HG02759 (cell line): ENCODE measurements around the gene SSTR5.

Experiments used
- ATAC-seq: cut with Tn5 transposase; IDR thresholded peaks from one replicate; pipeline ENCODE4 v1.9.1; 2021; ENCODE audit warnings: mild to moderate bottlenecking, moderate library complexity; ENCODE audit not compliant: unreplicated experiment

SSTR5 gene

GRCh38 chr16:1101133-1101532 lies 28.6 kb downstream of the SSTR5 start:
- ATAC-seq: no peak

DNA sequence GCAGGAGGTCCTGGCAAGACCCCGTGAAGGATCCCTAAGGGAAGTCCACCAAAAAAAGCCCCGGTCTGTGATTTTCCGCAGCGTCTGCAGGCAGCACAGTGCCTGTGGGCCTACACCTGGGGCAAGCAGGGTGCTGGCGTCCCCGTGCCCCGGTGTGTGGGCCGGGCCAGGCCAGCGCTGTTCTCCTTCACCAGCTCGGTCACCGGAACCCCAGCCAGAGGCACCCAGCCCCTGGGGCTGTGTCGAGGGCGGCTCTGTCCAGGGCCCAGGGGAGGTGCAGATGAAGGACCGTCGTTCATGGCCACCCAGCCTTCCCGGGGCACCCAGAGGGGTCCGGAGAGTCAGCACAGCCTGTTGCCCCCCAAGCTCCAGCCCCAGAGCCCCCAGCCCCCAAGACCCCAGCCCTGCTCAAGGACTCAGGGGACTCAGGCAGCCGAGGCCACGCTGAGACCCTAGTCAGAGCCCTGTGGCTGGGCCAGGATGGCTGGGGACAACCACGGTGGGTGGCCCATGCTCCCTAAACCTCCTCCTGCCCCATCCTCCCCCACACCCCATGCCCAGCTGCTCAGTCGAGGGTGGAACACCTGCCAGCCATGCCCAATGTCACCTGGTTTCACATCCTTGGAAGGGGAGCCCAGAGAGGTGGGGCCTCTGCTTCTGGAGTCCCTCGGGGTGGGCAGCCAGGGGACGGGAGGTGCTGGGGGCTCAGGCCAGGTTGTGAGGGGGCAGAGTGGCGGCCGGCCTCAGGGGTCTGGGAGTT lies 29.2 kb downstream of the SSTR5 start:
- ATAC-seq: no peak

- ATAC-seq: no peak
Observed at GRCh38 chr16:1102333-1102700, 29.8 kb downstream of the SSTR5 start.

DNA sequence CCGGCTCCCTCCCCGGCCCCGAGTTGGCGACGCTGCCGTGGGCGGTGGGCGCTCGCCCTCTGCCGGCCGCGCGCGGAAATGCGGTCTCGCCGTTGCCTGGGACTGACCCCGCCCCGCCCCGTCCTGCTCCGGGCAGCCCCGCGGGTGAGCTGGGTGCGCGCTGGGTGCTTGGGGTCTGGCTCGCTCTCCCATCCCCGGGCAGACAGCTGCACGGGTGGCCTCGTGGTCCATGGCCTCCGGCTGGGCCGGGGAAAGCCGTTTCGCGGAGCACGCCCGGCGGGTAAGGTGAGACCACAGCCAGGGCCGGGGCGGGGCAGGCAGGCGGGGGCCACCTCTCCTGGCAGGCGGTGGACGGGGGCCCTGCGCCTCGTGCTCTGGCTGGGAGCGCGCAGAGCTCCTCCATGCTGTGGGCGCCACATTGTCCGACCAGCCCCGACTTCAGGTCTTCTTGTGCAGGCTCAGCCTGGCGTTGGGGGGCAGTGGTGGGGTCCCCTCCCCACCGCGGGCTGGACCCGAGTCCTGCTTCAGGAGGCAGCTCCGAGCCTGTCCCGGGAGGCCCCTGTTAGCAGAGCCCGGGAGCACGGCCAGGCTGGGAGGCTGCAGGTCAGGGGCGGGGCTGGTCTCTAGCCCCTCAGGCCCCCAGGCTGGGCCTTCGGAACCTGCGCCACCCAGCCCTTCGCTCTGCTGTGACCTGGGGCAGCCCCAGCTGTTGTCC lies 30.5 kb downstream of the SSTR5 start:
- ATAC-seq: no peak

DNA sequence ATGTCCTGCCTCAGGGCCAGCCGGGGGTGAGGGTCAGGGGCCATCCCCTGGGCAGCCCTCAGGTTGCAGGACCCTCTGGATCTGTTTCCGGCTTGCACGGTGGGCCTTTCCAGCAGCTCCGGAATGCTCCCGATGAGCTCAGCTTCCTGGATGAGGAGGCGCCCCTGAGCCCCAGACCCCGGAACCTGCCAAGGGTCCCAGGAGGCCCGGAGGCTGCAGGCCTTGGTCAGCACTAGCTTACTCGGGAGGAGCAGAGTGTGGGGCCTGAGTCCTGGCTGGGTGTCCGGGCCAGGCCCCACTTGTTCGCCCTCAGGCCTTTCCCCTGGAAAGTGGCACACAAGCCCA lies 31.1 kb downstream of the SSTR5 start:
- no peak for ATAC-seq

DNA sequence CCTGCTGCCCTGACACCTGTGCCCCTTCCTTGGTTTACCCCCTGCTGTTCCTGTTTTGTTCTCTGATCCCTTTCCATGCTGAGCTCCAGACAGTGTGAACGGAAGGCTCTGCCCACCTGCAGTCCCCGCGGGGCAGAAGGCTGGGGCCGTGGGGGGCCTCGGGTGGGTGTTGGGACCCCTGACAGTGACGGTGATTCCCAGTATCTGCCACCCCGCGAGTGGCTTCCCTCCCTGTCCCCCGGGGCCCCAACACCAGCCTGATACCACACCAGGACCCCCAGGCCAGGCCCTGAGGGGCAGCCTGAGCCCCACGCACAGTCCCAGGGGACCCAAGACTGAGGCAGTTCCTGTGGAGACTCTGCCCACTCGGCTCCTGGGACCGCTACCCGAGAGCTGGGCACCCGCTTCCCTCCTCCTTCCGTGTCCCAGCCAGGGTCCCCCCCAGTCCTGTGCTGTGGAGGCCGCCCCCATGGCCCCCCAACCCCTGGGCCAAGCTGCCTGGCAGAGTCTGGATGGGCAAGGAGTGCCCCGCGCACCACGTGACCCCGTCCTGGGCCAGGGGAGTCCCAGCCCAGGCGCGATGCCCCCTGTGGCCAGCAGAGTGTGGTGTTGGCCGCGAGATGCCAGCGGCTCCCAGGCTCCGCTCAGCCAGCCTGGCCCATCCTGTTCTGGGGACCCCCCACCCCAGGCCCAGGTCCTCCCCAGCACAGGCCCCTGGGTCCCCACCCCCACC lies 33.5 kb downstream of the SSTR5 start:
- ATAC-seq: no peak

DNA sequence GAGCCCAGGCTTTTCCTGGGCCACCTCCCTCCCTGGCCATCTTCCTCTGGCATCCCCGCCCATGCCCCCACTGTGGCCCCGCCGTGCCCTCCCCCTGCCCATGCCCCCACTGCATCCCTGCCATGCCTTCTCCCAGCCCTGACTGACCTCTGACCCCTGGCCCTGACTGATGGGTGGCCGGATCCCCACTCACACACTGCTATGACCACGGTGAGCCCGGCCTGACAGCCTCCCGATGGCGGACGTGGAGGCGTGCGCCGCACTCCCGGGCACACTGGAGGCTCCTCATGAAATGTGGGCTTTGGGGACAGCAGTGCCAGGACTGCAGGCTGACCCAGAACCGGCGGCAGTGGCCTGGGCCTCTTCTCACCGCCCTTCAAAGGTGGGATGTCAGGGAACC lies 34.1 kb downstream of the SSTR5 start:
- ATAC-seq: no peak

DNA sequence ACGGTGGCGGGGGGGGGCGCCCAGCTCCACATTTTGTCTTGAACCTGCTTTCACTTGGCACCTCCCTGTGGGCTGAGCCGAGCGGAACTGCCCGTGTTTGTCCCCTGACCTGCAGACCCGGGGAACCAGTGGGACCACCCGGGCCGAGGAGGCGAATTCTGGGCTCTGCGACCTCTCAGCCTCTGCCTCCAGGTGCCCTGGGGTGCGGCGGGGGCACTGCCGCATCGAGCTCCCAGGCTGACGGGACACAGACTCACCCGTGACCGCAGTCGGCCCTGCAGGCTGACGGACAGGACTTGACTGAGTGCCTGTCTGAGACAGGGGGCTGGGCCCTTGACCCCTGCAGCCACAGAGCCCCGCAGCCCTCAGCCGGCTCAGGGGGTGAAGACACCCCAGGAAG lies 34.6 kb downstream of the SSTR5 start:
- no peak for ATAC-seq

- no peak for ATAC-seq
Observed at GRCh38 chr16:1107731-1108130, 35.2 kb downstream of the SSTR5 start.

- ATAC-seq: no peak
Observed at GRCh38 chr16:1108299-1109252, 36.0 kb downstream of the SSTR5 start.

DNA sequence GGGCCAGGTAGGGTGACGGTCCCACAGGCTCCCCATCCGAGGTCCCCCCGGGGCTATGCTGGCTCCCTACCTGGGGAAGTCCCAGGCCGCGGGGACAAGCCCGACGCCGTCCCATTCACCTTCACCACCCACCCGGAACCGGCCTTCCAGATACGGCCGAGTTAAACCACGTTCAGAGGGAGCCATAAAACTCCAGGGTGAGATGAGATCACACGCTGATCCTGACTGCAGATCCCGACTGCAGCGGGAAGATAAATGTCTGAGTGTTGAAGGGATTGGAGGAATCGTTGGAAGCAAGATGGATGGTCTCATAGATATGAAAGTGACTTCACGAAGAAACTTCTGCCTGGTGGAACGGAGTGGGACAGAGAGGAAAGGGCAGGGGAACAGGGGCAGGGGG lies 37.1 kb downstream of the SSTR5 start:
- ATAC-seq: no peak

DNA sequence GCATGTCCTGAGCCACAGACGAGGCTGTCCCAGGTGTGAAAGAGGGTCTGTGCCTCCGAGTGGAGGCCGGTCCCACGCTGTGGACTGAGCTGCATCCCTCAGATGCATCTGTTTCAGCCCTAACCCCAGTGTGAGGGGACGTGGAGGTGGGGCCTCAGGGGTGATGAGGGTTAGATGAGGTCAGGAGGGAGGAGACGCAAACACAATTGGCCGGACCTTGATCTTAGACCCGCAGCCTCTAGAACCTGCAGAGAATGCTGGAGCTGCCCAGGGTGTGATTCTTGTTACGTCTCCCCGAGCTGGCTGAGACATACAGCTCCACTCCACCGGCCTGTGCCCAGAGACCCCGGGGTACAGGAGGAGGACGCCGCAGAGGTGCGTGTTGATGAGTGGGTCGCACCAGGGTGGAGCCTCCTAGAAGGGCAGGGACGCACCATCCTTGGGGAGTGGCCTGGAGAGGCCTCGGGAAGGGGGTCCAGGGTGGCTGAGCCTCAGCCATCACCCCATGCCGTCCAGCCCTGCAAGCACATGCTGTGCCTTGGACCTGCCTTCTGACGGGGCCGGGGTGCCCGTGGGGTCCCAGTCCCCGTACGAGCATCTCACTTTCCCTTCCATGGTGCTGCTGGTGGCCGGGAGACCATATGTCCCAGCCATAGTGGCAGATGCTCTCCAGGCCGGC lies 40.1 kb downstream of the SSTR5 start:
- no peak for ATAC-seq

GRCh38 chr16:1113489-1113888 lies 40.9 kb downstream of the SSTR5 start:
- ATAC-seq: no peak

GRCh38 chr16:1113889-1114526 lies 41.5 kb downstream of the SSTR5 start:
- no peak for ATAC-seq

DNA sequence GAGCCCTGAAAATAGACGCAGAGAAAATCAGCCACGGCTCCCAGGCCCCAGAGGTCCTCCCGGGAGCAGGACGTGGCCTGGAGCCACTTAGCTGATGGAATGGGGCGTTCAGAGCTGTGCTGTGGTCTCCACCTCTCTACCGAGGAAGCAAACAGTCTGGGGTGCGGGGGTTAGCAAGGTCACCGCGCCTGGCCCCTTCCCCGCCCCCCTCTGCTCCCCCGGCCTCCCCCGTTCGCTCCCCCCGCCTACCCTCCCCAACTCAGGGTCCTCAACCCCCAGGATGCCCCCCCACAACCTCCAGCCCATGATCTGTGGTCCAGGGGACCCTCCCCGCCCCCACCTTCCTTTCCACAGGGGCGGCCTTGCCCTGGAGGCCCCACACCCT lies 44.1 kb downstream of the SSTR5 start:
- ATAC-seq: no peak

DNA sequence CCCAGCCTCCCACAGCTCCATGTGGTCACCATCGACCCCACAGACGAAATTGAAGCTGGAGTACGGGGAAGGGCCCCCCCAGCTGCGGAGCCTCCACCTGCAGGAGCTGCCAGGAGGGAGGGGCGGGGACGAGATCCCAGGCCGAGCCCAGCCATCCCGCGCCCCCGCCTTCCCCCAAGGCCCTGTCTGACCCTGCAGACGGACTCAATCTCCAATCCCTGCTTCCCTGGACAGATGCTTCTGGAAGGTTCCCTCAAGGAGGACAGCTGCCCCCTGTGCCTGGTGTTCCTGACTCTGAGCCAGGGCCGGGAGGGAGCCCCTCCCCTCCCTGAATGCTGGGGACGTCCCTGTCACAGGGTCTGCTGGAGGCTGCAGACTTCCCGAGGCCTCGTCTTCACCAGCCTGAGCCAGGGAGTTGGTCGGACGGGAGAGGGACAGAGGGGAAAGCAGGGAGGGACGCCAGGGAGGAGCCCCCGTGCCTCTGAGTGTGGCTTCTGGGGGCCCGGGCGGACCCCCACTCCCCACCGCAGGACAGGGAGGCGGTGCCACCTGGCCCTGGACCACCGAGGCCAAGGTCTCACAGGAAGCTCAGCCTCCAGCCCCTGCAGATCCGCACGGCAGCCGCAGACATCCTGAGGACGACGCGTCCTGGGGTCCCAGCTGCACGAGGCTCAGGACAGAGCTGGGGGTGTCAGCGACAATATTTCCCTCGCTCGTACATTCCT lies 44.8 kb downstream of the SSTR5 start:
- no peak for ATAC-seq

DNA sequence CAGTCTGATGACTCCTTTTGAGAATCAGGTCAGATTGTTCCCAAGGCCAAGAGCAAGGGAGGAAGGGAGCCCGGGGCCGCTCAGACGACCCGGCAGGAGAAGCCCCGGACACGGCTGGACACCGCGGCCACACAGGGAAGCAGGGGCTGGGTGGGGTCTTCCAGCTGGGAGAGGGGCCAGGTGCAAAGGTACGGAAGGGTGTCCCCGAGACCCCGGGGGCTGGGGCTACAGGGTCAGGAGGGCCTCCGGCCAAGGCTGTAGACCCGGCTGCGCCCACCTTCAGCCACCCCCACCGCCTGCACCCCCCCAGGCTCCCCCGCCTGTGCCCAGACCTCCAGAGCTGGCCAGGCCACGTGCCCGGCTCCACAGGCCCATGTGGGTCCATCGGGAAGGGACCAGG lies 45.4 kb downstream of the SSTR5 start:
- no peak for ATAC-seq

DNA sequence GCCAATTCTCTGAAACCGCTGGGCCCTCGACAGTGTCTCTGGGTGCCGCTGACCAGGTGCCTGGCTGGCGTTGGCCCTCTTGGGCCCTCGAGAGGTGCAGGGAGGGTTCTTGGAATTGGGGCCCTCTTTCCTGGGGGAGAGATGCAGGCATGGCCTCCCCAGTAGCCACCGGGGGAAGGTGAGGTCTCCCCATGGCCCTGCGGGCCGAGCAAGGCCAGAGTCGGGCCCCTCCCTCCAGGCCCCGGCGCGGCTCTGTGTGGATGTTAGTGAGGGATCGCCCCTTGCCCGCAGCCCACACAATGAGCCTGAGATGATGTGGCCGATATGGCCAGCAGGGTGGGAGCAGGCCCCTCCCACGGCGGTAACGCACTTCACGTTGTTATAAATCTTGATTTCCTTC lies 46.6 kb downstream of the SSTR5 start:
- no peak for ATAC-seq
